Gastrocnemius medialis (tissue), 4 donors: ENCODE measurements around the gene STAG1. TPM values are rescaled to one million over a fixed set of nuclear protein-coding genes. Genes with fewer than 3 reads are reported as not detected.
"Not testable (repeated sequence)": the region's sequence is repeated elsewhere in the genome, so short reads cannot be mapped to it uniquely, and the experiment has no call there.

Source experiments
- ATAC-seq, 2 donors: fragments of 150-250 bp; one replicate each; pipeline ENCODE4 v1.9.1; 2016
- DNase-seq, 2 donors: peaks; one replicate each; pipeline ENCODE4 v3.0.0-alpha.2; 2019
- H3K27ac ChIP-seq, 4 donors: fragments of 200-600 bp; sonication (generic); 1 replicate in 1 of 4; 2 replicates in 3 of 4; pipeline ENCODE4 v1.5.1; 2016 to 2018; ENCODE audit warnings: mild to moderate bottlenecking in 2 of 4, moderate library complexity in 1 of 4
- H3K27me3 ChIP-seq, 3 donors: fragments of 200-600 bp; sonication (generic) in 2 of 3; 1 replicate in 1 of 3; 2 replicates in 2 of 3; pipeline versions ENCODE4 v1.5.1 to v1.6.0; 2016 to 2019; ENCODE audit warnings: mild to moderate bottlenecking in 1 of 3, moderate library complexity in 1 of 3
- H3K36me3 ChIP-seq, 2 donors: fragments of 200-600 bp; sonication (generic) in 1 of 2; one replicate each; pipeline ENCODE4 v1.5.1; 2017 to 2018
- H3K4me1 ChIP-seq, 2 donors: fragments of 200-600 bp; sonication (generic) in 1 of 2; one replicate each; pipeline ENCODE4 v1.5.1; 2016 to 2017; ENCODE audit warnings: mild to moderate bottlenecking in 2 of 2
- H3K4me3 ChIP-seq, 4 donors: fragments of 200-600 bp; sonication (generic) in 3 of 4; 1 replicate in 1 of 4; 2 replicates in 3 of 4; pipeline ENCODE4 v1.5.1; 2016 to 2019; ENCODE audit warnings: mild to moderate bottlenecking in 2 of 4
- H3K9me3 ChIP-seq, 3 donors: fragments of 200-600 bp; sonication (generic) in 2 of 3; 1 replicate in 1 of 3; 2 replicates in 2 of 3; pipeline ENCODE4 v1.5.1; 2016 to 2019
- CTCF ChIP-seq, 5 experiments: fragments of 450-650 bp in 3 of 5; fragments of 200-600 bp in 2 of 5; sonication (generic) in 2 of 5; IDR thresholded peaks in 4 of 5; conservative IDR thresholded peaks in 1 of 5; 1 replicate in 4 of 5; 2 replicates in 1 of 5; pipeline ENCODE4 v1.5.1; 2016 to 2019; ENCODE audit warnings: antibody characterized with exemption in 5 of 5, mild to moderate bottlenecking in 3 of 5, moderate library complexity in 3 of 5
- POLR2A ChIP-seq, 2 donors: fragments of 450-650 bp; IDR thresholded peaks; one replicate each; pipeline ENCODE4 v1.6.1; 2017; ENCODE audit warnings: antibody characterized with exemption in 2 of 2, mild to moderate bottlenecking in 2 of 2, moderate library complexity in 2 of 2
- in situ Hi-C, 4 donors: fragments of 200-750 bp; cut with MboI; loops; one replicate each; pipeline versions ENCODE4 v1.15.0 to v1.8.0; 2017; ENCODE audit warnings: low sequenced_read_pairs in 4 of 4
- intact Hi-C: fragments of 100-400 bp; cut with DNase I; formaldehyde crosslinking; loops from one replicate; pipeline ENCODE4 v1.15.1; 2023; ENCODE audit warnings: low total_unique reads
- total RNA-seq, 4 donors: library from RNA; depleted of rRNA; stranded (reverse); fragments of >200 nt; gene quantifications; one replicate each; pipeline versions ENCODE4 v1.1.0 to v1.2.3, GENCODE V29; 2016

STAG1 gene
- total RNA-seq, 4 donors from 2014 or later: 22.2 to 26.2 (median 23.7) TPM

GRCh38 chr3:136740351-136740958, 11.7 kb downstream of the STAG1 start:
- intact Hi-C loops: no loop called here
- no peak for TF ChIP-seq CTCF (IDR thresholded peaks at IDR 0.05 in 4 of 5, conservative IDR thresholded peaks at IDR 0.05 in 1 of 5)
- TF ChIP-seq POLR2A (IDR thresholded peaks at IDR 0.05): no peak
- Histone ChIP-seq H3K27me3 (no peaks in the 10 kb centered on the region), H3K36me3 (no peaks in the 10 kb centered on the region), H3K9me3 (no peaks in the 10 kb centered on the region), H3K4me3 (no peak overlapping the region), H3K27ac (no peak overlapping the region), H3K4me1 (peaks cover 16 to 20% of the 10 kb centered on the region in 2 donors)
- ATAC-seq (no peak), DNase-seq (no peak)
- in situ Hi-C loops: loop anchor here in 2 of 4 donors (10.0 to 25.0 kb wide), 6 partner anchors 346 to 666 kb away; partner anchors contain the start of gene PCCB (in 2 of the 2)

- peaks cover 22 to 32% of the 10 kb centered on the region in 2 donors for H3K4me1 ChIP-seq
- DNase-seq, H3K4me3 ChIP-seq, H3K27ac ChIP-seq, H3K27me3 ChIP-seq, ATAC-seq, H3K9me3 ChIP-seq, H3K36me3 ChIP-seq, intact Hi-C loops: not testable (repeated sequence)
- in situ Hi-C loops: loop anchor here in 2 of 4 donors (25.0 kb wide), 3 partner anchors 350 to 650 kb away; partner anchors contain the start of gene PCCB (in 1 of the 2)
Observed at GRCh38 chr3:136736950-136737349, 15.2 kb downstream of the STAG1 start.

- H3K4me1 ChIP-seq: peaks cover 18 to 38% of the 10 kb centered on the region in 2 donors
- TF ChIP-seq POLR2A (IDR thresholded peaks at IDR 0.05): no peak
- no peak for TF ChIP-seq CTCF (IDR thresholded peaks at IDR 0.05 in 4 of 5, conservative IDR thresholded peaks at IDR 0.05 in 1 of 5)
- no peaks in the 10 kb centered on the region for H3K9me3 ChIP-seq
- H3K4me3 ChIP-seq: no peak overlapping the region
- in situ Hi-C loops: loop anchor here in 2 of 4 donors (25.0 kb wide), 3 partner anchors 348 to 648 kb away; partner anchors contain the start of gene PCCB (in 1 of the 2)
- ATAC-seq: no peak
- no peaks in the 10 kb centered on the region for H3K36me3 ChIP-seq
- intact Hi-C loops: no loop called here
- no peak overlapping the region for H3K27ac ChIP-seq
- H3K27me3 ChIP-seq: no peaks in the 10 kb centered on the region
- no peak for DNase-seq
Observed at GRCh38 chr3:136735103-136735502, 17.1 kb downstream of the STAG1 start.

- in situ Hi-C loops (loop anchor here in 2 of 4 donors (25.0 kb wide), 3 partner anchors 347 to 647 kb away; partner anchors contain the start of gene PCCB (in 1 of the 2)), intact Hi-C loops (no loop called here)
- Histone ChIP-seq H3K9me3 (no peaks in the 10 kb centered on the region), H3K27me3 (no peaks in the 10 kb centered on the region), H3K4me3 (no peak overlapping the region), H3K36me3 (no peaks in the 10 kb centered on the region), H3K4me1 (peaks cover 18 to 43% of the 10 kb centered on the region in 2 donors), H3K27ac (no peak overlapping the region)
- no peak for DNase-seq
- TF ChIP-seq CTCF (IDR thresholded peaks at IDR 0.05 in 4 of 5, conservative IDR thresholded peaks at IDR 0.05 in 1 of 5): no peak
- no peak for TF ChIP-seq POLR2A (IDR thresholded peaks at IDR 0.05)
- ATAC-seq: no peak
Observed at GRCh38 chr3:136734382-136735070, 17.7 kb downstream of the STAG1 start.

- in situ Hi-C loops (loop anchor here in 2 of 4 donors (25.0 kb wide), 3 partner anchors 346 to 646 kb away; partner anchors contain the start of gene PCCB (in 1 of the 2)), intact Hi-C loops (no loop called here)
- no peak for DNase-seq
- Histone ChIP-seq H3K27ac (no peak overlapping the region), H3K27me3 (no peaks in the 10 kb centered on the region), H3K9me3 (no peaks in the 10 kb centered on the region), H3K4me1 (peaks cover 25 to 52% of the 10 kb centered on the region in 2 donors), H3K4me3 (no peak overlapping the region), H3K36me3 (no peaks in the 10 kb centered on the region)
- ATAC-seq: no peak
- no peak for TF ChIP-seq POLR2A (IDR thresholded peaks at IDR 0.05)
- no peak for TF ChIP-seq CTCF (IDR thresholded peaks at IDR 0.05 in 4 of 5, conservative IDR thresholded peaks at IDR 0.05 in 1 of 5)
Observed at GRCh38 chr3:136733317-136733833, 18.8 kb downstream of the STAG1 start.
